HG03045 (cell line): ENCODE measurements around the gene GPC1.

Experiments
- ATAC-seq: cut with Tn5 transposase; IDR thresholded peaks from one replicate; pipeline ENCODE4 v1.9.1; 2021; ENCODE audit warnings: mild to moderate bottlenecking, moderate library complexity; ENCODE audit not compliant: unreplicated experiment

The GPC1 gene

DNA sequence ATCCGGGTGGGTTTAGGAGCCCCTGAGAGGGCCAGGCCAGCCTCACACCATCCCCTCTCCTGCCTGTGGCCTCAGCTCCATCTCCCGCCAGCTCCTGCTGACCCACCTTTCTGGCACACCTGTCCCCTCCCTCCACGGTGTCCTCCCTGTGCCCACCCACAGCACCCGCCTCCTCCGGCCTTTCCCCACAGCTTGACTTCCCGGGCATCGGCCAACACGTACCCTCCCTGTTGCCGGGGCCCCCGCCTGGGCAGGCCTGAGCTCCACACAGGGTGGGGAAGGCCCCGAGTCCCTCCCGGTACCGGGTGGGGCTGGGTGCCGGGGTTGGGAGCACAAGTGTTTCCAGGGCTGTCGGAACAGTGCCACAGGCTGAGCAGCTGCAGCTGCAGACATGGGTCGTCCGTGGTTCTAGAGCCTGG, 6.5 kb downstream of the GPC1 start:
- ATAC-seq, result no peak

DNA sequence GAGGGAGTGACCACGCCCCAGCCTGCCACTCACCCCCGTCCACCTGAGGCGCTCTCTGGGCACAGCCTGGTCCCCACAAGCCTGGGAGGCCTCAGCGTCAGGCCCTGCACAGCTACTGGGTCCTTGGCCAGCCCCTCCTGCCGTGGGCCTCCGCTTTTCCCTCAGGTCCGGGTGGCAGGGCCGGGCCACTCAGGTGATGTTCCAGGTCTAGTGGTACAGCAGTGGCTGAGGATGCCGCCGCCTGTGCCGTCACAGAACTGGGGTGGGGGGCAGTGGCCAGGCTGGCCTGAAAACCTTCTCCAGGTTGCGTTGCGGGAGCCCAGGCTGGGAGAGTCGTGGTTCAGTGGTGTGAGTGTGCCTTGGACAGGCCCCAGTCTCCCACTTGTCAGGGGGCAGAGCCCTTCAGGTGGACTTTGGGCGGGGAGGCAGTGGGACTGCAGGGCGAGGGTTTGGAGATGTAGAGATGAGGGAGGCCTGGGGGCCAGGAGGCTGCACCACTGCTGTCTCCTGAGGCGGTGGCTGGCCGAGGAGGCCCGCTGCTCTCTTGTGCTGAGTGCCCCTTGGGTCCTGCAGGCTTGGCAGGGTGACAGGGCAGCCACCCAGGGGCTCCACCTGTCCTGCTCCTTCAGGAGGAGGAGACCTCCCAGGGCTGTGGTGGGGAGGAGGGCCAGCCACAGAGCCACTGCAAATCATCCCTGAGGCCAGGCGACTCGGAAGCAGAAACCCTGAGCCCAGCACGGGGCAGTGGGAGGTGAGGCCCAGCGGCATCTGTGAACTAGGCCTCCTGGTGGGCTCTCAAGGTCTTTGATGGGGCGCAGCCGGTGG, 7.6 kb downstream of the GPC1 start:
- no peak for ATAC-seq

DNA sequence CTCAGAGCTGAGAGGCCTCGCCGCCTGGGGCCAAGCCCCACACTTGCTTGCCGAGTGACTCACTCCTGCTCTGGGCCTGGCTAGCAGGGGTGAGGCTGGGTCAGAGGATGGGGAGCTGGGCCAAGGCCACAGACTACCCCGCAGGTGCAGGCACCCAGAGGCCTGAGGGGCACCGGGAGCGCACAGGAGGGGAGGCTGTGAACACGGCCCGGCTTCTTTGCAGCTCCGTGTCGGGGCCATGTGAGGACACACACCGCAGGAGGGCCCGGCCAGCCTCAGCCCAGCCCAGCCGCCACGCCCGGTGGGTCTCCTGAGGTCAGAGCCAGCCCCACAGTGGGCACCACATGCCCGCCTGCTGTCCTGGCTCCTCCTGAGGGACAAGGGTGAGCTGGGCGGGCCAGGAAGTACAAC, 8.4 kb downstream of the GPC1 start:
- no peak for ATAC-seq

DNA sequence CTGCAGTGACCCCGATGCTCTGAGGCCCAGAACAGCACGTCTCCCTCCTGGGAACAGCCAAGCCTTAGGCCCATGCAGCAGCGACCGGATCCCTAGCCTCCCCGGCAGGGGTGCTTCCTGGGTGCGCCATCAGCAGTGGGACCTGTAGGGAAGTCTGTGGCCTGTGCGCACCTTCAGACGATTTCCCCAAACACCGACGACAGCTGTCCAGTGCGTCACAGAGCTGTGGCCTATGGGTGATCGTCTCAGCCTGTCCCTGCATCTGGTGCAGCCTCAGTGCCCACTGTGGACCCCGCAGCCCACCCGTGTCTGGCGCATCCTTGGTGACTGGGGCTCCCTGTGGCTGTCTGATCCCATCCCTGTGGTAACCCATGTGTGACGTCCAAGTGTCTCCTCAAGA, 9.0 kb downstream of the GPC1 start:
- ATAC-seq, result no peak

DNA sequence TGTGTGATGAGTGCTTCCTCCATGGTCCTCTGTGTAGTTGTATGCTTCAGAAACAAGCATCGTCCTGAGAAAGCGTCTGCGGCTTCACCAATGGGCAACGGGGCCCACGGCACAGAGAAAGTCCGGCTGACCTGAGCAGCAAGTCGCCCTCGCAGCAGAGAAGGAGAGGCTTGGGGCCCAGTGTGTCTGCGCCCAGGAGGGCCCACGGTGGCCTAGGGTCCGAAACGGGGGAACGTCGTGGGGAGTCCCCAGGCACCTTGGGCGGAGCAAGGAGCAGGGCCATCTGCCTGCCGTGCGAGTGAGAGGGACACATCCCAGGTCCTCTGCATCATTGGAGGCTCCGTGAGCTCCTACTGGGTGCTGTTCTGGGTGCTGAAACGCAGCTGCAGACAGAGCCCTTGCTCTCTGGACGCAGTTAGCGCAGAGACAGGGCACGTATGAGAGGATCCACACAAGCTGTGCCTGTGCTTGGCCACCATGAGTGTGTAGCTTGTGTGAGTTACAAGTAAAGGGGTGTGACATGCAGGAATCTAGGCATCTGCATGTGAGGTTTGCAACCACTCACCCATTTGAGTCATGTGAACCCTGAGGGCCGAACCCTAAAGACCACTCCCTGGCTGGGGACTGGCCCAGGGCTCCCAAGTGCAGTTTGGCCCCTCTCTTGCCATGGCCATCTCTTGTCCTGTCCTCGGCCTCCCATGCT, 10.6 kb downstream of the GPC1 start:
- ATAC-seq, result no peak

DNA sequence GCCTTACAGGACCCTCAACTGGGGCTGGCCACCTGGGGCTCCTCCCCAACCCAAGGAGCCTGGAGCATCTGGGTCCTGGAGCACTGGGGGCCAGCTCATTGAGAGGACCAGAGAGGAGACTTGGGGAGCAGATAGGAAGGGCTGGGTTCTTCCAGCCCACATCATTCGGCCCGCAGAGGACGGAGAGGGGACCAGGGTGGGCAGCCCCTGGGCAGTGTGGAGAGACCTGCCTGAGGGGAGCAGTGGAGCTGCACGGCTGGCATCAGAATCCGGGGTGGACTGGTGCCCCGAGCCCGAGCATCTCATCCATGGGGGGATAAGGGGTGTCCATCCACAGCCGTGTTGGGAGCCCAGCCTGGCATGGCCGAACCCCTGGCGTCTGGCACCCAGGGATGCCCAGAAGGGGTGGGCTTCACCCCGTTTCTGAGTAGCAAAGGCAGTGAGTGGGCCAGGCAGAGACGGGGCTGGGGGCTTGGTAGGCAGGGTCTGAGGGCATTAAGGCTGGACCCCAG, 11.3 kb downstream of the GPC1 start:
- no peak for ATAC-seq

DNA sequence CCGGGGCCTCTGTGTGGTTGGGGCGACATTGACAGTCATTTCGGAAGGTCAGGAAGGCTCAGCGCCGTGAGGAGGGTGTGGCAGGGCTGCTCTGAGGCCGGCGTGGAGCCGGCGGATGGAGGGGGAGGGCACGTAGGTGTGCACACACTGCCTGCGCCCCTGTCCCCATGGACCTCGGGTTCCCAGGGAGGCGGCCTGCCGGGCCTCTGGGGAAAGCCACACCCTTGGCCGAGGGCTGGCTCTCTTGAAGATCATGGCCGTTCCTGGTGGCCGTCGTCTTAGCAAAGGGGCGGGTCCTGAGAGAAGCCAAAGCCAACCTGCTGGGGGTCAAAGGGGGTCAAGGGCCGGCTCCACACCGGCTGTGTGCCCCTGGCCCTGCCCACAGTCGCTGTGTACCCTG, 11.9 kb downstream of the GPC1 start:
- no peak for ATAC-seq

DNA sequence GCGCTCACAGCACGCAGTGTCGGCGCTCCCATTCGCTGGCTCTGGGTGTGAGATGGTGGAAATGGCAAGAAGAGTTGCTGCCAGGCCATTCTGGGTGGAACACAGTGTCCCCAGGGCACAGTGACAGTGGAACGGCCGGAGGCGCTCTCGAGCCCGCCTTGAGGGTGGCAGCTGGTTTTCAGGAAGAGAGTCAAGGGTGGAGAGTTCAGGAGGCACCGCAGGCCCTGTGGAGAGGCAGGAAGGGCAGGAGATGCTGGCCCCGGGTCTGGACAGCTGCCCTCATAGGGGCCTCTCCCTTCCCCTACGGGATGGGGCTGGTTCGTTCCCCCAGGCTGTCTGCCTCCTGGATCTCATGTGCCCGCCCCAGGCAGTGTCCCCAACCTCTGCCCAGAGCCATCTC, 12.5 kb downstream of the GPC1 start:
- ATAC-seq, result no peak

DNA sequence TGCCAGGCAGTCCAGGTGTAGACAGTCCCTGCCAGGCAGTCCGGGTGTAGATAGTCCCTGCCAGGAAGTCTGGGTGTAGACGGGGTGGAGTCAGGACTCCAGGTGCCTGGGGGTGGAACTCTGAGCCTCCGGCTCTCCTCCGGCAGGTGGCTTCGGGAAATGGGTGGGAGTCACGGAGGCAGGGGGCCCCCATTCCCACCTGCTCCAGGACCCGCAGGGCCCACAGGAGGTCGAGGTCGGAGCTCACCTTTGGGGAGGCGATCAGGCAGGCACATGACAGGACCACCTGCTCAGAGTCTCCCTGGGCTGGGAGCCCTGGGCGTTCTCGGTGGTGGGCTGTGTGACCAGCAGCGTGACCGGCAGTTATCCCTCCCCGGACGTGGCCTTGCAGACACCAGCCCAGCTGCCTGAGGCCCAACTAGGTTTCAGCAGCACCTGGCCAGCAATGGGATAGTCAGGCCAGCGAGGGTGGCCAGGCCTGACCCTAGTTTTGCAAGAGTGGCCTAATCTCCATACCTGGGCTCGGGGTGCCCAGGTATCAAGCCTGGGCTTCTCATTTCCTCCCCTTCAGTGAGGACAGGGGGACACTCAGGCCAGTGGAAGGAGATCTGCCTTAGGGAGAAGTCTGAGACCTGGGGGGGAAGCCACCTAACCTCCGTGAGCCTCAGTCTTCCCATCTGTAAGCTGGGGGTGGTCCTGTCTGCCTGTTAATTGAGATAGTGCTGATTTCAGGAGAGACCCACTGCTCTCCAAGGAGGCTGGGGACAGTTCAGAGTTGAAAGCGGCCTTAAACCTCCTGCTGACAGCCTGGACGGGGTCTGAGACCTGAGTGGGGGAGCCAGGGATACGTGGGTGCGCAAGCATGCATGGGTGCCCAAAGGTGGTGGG, 13.2 kb downstream of the GPC1 start:
- ATAC-seq, result no peak

DNA sequence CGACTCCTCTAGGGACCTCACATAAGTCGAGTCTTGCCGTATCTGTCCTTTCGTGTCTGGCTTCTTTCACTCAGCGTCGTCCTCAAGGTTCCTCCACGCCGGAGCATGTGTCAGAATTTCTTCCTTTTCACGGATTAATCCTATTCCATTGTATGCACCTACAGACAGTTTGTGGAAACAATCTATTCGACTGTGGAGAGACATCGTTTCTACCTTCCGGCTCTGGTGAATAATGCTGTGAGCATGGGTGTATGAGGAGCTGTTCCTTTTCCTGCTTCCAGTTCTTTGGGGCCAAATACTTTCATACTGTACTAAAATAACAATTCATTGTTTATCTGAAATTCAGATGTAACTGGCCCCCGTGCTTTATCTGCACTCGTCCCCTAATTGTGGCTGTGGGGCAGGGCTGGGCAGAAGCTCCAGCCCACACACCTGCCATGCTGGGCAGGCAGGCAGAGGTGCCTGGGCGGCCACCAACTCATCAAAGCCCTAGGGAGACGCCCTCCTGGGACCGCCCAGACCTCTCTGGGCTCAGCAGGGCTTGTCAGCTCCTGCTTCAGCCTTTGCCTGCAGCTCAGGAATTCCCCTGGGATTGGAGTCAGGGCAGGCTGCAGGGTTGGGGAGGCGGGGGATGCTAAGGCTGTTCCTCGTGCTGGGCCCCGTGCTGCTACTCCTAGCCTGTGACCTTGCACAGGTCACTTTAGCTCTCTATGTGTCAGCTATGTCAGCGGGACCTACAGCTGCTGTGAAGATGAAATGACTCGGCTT, 14.5 kb downstream of the GPC1 start:
- no peak for ATAC-seq

DNA sequence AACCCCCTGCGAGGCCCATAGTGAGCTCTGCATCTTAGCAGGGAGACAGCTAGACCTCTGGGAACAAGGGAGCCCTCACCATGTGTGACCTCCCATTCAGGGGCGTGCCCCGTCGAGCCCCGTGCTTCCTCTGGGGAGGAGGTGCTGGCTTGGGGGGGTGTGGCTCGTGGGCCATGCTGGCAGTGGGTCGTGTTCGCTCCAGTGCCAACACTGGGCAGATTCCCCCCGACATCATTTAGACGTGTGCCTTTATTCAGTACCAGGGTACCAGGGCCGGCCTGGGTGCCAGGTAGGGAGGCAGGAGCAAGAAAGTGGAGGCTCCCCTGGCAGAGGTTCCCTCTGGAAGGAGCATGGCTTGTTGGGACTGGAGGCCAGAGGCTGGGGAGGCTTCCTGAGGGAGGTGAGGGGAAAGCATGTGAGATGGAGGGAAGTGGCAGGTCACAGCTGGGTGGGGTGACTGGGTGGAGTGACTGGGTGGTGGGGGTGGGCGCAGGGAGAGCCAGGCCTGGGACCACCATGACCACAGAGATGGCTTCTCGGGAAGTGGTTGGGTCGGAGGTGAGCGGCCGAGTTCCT, 15.2 kb downstream of the GPC1 start:
- ATAC-seq, result no peak

DNA sequence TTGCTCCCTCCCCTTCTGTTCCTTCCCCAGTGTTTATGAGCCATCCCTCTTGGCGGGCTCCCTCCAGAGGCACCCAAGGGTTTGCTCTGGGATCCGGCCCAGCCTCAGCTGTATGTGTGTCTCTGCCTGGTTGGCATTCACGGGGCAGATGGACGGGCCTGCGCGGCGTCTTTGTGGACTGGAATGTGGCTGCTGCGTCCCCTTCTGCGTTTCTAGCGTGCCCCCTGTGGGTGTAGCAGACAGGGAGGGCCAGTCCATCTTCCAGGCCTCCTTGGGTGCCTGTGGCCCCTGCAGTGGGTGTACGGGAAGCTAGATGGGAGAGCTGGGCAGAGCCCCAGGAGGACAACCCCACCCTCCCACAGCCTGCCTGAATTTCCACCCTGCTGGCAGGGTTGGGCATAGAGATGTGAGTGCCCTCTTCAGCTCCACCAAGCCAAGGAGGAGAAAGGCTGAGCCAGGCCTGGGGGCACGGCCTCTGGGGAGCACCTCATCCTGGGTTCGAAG, 15.7 kb downstream of the GPC1 start:
- ATAC-seq, result no peak

DNA sequence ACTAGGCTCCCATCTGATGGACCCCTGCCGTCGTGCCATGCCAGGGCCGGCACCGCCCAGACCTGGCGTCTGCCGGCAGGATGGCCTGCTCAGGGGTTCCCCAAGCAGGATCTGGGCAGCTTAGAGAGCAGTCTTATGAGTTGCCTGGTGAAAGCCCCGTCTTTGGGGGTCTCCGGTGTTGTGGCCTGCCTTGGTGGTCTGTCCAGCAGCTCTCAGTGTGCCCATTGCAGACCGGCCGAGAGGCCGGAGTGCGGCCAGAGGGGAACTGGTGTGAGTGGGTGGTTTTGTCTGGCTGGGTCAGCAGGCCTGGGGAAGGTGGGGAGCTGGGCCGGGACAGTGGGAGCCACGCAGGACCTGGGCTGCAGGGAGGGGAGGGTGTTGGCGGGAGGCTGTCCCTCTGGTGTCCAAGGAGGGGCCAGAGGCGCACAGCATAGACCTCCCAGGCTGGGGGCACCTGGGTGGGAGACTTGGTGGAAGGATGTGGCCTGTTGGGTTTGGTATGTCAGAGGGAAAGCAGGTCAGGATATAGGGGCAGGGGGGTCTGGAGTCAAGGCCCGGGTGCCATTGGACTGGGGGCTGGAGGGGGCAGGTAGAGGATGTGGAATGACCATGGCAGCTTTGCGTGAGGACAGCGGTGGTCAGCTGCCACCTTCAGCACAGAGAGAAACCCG, 16.5 kb downstream of the GPC1 start:
- ATAC-seq, result no peak

DNA sequence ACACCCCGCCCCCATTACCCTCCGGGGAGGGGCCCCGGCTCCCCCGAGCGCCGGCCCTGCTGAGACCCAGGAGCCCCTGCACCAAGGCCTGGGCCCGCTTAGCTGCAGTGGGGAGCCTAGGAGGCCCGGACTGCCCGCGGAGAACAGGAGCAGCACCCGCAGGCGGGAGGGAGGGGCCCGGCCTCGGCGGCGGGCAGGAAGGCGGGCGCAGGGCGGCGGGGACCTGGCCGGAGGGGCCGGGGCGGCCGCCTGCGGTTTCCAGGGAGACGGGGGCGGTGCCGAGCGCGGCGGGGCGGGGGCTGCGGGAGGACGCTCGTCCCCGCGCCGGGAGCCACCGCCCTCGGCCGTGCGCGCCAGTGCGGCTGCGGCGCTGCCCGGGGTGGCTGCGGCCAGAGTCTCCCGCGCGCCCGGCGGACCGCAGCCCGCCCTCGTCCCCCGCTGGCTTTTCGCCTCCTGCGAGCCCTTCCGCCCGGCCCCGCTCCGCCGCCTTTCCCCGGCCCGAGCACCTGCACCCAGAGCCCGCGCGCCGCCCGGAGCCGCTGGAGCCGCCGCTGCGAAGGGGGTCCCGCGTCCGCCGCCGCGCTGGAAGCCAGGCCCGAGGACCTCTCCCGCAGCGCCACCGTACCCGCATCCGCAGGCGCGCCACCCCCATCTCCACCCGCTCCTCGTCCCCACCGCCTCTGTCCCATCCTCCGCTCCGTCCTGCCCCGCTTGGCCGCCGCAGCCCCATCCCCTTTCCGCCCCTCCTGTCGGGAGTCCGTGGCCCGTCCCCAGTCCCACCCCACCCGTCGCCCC, 17.2 kb downstream of the GPC1 start:
- no peak for ATAC-seq

DNA sequence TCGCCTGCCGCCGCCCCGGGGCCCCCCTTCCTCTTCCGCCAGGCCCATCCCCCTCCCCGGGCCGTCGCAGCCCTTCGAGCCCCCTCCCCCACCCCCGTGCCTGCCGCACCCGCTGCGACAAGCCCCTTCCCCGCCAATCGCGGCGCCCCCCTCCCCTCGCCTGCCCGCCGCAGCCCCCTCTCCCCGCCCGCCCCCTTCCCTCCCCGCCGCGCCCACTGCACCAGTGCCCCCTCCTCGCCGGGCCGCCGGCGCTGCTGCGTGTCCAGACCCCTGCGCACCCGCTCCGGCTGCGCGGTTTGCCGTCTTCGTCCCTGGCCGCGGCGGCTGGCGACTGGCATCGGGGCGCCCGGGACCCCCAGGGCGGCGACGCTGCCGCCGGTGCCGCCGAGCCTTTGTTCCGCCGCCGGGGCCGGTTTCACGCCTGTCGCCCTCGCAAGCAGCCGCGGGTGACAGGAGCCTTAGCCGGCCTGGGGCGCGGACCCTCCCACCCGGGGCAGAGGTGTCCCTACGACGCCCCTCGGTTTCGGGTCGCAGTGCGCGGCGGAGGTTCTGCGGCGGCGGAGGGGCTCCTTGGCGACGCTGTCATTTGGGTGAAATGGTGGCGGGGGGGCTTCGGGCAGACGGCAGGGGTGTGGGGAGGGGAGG, 18.1 kb downstream of the GPC1 start:
- ATAC-seq, result no peak

DNA sequence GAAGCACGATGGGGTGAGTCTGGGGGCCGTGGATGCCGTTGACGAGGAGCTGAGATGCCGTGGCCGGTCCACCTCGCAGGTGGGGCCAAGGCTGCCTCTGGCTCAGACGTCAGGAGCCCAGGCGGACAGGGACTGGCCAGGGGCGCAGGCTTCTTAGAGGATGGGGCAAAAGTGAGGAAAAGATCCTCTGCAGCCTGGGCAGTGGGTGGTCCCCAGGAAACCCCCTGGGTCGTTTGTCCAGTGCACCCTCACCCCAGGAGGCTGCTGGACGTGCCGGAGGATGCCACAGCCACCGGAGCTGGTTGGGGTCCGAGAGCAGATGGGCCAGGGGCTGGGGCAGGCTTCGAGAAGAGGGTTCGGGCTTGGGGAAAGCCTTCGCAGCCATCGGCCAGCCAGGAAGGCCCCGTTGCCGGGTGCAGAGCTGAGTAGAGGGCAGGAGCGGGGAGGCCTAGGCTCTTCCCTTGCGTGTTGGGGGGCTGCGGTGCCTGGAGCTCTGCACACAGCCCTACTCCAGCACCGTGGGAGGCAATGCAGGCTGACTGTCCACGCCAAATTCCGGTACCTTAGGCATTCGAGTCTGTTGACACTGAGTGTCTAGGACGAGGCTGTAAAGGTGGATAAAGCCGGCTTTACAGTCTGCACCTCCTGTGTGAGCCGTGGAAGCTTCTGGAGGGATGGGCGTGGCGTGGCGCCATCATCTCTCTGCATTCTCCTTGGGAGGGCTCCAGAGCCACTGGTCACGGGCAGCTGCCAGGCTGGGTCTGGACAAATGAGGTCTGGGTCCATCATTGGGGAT, 18.8 kb downstream of the GPC1 start:
- ATAC-seq, result no peak

DNA sequence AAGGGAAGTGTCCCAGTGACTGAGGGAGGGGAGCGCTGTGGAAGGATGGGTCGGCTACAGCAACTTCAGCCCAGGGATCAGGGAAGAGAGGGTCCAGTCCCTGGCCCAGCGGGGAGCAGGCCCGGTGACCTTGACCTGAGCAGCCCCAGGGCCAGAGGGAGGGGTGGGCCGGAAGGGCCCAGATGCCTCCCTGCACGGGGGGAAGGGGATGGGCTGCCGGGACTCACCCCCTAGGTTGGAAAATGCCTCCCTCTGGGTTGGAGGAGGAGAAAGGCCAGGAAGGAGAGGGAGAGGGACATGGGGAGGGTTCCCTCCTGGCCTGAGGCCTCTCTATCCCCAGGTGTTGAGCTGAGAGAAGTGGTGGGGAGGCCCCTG, 19.8 kb downstream of the GPC1 start:
- ATAC-seq, result no peak
